GM12864 (cell line): ENCODE data around the gene ARL6IP4.
"Not testable (repeated sequence)": the region's sequence is repeated elsewhere in the genome, so short reads cannot be mapped to it uniquely, and the experiment has no call there.

ENCODE experiments used
- DNase-seq: peaks from one replicate; pipeline ENCODE4 v3.0.0-alpha.2; 2011; ENCODE audit warnings: low read depth
- H3K4me3 ChIP-seq: 2 replicates; pipeline ENCODE4 v1.5.1; 2011; ENCODE audit warnings: mild to moderate bottlenecking, low read depth, low read length, control low read depth
- TF ChIP-seq, protein P1 (sequence below): IDR thresholded peaks from 2 replicates; pipeline ENCODE4 v1.5.1; 2011; ENCODE audit warnings: low read depth, mild to moderate bottlenecking, moderate library complexity, low read length, control low read depth, inconsistent platforms; ENCODE audit errors: missing control alignments

The ARL6IP4 gene

DNA sequence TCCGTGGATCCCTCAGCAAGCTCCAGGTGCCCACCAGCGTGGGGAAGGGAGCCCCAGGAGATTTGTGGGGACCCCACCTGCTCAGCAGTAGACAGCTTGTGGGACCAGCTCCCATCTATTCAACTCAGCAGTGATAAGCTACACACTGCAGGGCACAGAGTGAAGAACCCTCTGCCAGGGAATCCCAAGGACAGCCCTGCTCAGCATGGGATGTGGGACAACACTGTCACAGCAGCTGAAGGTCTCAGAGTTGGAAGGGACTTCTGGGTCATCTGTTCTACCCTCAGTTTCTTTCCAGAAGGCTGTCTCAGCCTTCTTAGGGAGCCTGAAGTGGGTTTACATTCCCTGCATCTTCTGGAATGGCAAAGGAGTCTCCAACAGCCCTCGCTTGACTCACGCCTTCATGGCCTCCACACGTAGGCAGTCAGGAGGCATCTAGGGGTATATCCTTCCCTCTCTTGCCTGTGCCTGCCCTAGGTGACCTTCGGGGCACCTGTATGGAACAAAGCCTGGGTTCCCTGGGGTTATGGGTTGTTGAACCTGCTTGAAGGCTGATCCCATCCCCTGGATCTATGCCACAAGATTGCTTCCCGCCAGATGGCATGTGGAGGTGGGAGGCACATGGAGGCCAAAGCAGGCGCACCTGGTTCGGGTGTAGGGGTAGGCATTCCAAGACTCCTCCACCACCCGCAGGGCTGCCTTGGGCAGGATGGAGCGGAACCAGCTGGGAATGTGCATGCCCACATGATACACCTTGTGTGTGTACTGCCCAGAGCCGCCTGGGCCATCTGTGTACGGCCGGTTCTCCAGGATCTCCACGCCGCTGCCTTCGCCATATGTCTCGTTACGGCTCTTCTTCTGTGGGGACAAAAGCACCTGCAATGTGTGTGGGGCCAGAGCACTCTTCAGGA lies 33.0 kb downstream of the ARL6IP4 start:
- TF ChIP-seq, protein P1, sequence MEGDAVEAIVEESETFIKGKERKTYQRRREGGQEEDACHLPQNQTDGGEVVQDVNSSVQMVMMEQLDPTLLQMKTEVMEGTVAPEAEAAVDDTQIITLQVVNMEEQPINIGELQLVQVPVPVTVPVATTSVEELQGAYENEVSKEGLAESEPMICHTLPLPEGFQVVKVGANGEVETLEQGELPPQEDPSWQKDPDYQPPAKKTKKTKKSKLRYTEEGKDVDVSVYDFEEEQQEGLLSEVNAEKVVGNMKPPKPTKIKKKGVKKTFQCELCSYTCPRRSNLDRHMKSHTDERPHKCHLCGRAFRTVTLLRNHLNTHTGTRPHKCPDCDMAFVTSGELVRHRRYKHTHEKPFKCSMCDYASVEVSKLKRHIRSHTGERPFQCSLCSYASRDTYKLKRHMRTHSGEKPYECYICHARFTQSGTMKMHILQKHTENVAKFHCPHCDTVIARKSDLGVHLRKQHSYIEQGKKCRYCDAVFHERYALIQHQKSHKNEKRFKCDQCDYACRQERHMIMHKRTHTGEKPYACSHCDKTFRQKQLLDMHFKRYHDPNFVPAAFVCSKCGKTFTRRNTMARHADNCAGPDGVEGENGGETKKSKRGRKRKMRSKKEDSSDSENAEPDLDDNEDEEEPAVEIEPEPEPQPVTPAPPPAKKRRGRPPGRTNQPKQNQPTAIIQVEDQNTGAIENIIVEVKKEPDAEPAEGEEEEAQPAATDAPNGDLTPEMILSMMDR = no peak
- no peak overlapping the region for H3K4me3 ChIP-seq
- DNase-seq = no peak

DNA sequence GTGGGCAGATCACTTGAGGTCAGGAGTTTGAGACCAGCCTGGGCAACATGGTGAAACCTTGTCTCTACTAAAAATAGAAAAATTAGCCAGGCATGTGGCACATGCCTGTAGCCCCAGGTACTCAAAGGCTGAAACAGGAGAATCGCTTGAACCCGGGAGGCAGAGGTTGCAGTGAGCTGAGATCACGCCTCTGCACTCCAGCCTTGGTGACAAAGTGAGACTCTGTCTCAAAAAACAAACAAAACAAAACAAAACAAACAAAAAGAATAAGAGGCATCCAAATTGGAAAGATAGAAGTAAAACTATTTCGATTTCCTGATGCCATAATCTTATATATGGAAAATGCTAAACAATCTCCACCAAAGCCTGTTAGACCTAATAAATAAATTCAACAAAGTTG lies 34.0 kb downstream of the ARL6IP4 start:
- H3K4me3 ChIP-seq, DNase-seq: not testable (repeated sequence)

DNA sequence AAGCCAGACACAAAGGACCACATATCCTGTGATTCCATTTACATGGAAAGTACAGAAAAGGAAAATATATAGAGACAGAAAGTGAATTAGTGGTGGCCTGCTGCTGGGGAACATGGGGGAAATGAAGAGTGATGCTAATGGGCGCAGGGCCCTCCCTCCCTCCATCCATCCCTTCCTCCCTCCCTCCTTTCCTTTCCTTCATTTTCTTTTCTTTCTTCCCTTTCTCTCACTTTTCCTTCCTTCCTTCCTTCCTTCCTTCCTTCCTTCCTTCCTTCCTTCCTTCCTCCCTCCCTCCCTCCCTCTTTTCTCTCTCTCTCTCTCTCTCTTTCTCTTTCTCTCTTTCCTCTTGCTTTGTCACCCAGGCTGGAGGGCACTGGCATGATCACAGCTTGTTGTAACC lies 37.3 kb downstream of the ARL6IP4 start:
- no peak overlapping the region for H3K4me3 ChIP-seq
- DNase-seq = no peak
- TF ChIP-seq, protein P1 = no peak

DNA sequence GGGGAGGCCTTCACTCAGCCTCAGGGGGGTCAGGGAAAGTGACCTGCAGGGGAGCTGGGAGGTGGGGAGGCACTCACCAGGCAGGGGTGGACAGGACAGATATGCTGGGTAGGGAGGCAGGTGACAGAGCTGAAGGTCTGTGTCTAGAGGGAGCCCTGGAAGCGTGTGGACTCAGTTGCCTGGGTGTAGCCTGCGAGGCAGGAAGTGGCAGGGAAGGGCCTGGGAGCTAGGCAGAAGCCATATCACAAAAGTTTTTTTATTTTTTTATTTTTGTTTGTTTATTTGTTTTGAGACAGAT lies 39.3 kb downstream of the ARL6IP4 start:
- TF ChIP-seq, protein P1 = no peak
- no peak overlapping the region for H3K4me3 ChIP-seq
- no peak for DNase-seq

DNA sequence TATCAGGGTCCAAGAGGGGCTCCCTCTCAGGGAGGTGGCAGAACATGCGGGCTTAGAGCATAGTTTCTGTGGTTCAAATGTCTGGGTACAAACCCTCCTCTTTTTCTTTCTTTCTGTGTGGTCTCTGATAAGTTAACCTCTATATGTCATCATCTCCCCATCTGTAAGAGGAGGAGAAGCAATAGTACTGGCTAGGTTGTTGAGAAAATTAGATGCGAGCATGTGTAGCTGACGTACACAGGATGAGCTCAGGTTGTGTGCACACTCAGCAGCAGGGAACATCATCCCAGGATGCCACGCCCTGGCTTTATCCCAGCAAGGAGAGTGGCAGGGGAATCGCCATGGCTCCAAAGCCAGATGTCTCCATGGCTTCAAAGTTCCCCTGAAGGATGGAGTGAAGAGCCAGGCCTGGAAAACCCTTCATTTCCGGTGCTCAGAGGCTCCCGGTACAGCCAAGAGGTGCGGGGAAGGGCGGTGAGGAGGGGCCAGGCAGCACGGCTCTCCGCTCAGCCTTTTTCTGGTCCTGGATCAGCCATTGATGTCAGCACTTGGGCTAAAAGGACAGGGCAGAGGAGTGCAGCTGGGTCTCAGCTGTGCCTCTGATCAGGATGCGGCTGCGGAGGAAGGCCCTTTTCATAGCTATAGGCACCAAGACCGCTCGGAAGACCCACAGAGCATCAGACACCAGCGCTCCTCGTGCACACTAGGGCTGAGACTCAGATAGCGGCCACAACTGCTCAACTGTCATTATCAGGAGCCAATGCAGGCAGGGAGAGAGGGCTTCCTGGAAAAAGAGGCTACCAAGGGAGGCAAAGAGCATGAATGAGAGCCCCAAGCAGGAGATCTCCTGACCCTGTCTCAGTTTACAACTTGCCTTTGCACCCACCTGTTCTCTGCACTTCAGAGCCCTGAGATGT lies 41.5 kb downstream of the ARL6IP4 start:
- TF ChIP-seq, protein P1 = no peak
- no peak for DNase-seq
- H3K4me3 ChIP-seq = no peak overlapping the region

DNA sequence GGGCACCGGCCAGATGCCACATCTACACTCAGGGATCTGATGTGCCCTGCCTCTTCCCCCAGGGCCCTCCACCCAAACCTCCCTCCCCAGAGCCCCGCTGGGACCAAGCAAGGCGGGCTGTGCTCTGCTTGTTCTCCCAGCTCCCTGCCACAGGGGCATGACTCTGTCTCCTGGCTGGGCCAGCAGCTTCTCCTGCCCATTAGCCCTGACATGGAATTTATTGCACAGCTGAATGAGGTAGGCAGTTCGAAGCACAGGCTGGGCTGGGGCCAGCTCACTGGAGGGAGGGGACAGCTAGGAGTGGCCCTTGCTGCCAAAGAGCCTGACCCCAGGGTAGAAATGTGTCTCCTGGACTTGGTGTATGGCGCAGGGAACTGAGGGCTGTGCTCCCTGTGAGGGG lies 42.4 kb downstream of the ARL6IP4 start:
- no peak overlapping the region for H3K4me3 ChIP-seq
- TF ChIP-seq, protein P1 = no peak
- no peak for DNase-seq

DNA sequence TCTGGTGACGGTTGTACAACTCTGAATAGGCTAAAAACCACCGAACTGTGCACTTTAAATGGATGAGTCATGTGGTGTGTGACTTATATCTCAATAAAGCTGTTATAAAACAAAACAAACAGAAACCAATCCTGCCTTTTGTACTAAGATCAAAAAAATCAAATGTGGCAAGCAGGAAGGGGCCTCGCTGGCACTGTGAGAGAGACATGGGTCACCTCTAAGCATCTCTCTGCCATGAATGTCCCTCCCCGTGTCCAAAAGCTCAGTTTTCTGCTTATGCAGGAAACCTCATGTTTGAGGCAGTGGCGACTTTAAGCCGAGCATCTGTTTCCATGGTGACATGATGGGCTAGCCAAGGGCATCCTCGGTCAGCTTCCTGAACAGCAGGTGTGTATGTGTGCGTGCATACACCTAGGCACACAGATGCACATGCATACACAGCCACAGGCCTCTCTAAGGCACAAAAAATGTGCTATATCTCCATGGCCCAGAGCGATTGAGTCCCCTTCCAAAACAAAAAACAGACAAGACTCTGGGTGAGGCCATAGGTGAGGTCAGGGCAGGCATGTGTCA lies 44.4 kb downstream of the ARL6IP4 start:
- no peak overlapping the region for H3K4me3 ChIP-seq
- no peak for DNase-seq
- TF ChIP-seq, protein P1 = no peak
